ENCODE measurements around the gene STON2.

The STON2 gene

DNA sequence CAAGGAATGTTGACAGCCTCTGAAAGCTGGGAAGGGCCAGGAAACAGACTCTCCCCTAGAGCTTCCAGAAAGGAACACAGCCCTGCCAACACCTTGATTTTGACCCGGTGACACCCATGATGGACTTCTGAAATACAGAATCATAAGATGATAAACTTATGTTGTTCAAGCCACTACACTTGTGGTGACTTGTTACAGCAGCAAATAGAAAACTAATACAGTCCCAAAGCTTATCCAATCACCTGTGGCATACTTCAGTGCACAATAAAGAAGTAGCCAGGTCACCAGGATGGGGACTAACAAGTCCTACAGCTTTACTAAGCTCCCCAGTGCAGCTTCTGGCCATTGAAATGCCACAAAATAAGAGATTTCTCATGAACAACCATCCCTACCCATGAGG lies 5.4 kb downstream of the STON2 start:
- H3K4me3 ChIP-seq = no peak overlapping the region
- H3K9ac ChIP-seq = no peak overlapping the region
- no peak overlapping the region for H3K27ac ChIP-seq
- no peaks in the 10 kb centered on the region; a peak in 1 of 22 replicates for H4K20me1 ChIP-seq
- H3K4me2 ChIP-seq = no peak overlapping the region
- H3K27me3 ChIP-seq = peaks cover 0 to 82% (median 0%) of the 10 kb centered on the region in 11 experiments; a peak in 7 of 22 replicates
- peaks cover 0 to 15% (median 0%) of the 10 kb centered on the region in 11 experiments; a peak in 7 of 22 replicates for H3K9me3 ChIP-seq (replicated peaks in 1 of 11)
- peaks cover 0 to 5% (median 0%) of the 10 kb centered on the region in 11 experiments; a peak in 1 of 22 replicates for H3K36me3 ChIP-seq
- TF ChIP-seq Cebpa-rat (IDR thresholded peaks at IDR 0.05) = no peak
- H3K4me1 ChIP-seq = peaks cover 0 to 36% (median 0%) of the 10 kb centered on the region in 10 experiments; a peak in 6 of 20 replicates

DNA sequence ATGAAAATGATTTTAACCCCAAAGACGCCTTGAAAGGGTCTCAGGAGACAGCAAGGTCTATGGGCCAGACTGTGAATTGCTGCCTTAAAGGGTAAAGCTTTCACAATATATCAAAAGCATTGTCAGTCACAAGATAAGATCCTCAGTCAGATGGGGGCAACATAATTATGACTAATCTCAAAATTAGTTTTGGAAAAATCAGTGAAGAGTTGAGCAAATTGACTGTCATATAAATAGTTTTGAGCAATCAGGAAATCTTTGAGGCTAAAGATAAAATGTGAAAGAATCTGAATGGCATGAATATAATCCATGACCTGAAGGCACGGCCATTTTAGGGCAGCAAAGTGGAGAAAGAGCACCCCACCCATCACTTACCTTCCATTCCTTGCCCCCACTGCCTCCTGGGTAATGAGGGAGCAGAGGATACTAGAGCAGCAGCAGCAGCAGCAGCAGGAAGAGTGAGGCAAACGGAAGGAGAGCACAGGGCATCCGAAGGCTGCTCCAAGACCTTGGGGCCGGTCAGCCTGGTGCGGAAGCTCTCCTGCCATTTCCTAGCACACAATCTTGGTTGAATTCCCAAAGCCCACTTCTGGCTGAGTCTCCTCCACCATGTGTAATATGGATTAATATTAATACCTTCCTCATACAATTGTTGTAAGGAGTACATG lies 7.0 kb downstream of the STON2 start:
- H3K4me1 ChIP-seq = peaks cover 0 to 36% (median 0%) of the 10 kb centered on the region in 10 experiments; a peak in 6 of 20 replicates
- H3K36me3 ChIP-seq = peaks cover 0 to 5% (median 0%) of the 10 kb centered on the region in 11 experiments; a peak in 1 of 22 replicates
- H3K4me3 ChIP-seq = no peak overlapping the region
- no peak for TF ChIP-seq Cebpa-rat (IDR thresholded peaks at IDR 0.05)
- peaks cover 0 to 15% (median 0%) of the 10 kb centered on the region in 11 experiments; a peak in 7 of 22 replicates for H3K9me3 ChIP-seq (replicated peaks in 1 of 11)
- peaks cover 0 to 76% (median 0%) of the 10 kb centered on the region in 11 experiments; a peak in 7 of 22 replicates for H3K27me3 ChIP-seq
- H3K27ac ChIP-seq = no peak overlapping the region
- H4K20me1 ChIP-seq = no peaks in the 10 kb centered on the region
- H3K9ac ChIP-seq = no peak overlapping the region
- H3K4me2 ChIP-seq = no peak overlapping the region

DNA sequence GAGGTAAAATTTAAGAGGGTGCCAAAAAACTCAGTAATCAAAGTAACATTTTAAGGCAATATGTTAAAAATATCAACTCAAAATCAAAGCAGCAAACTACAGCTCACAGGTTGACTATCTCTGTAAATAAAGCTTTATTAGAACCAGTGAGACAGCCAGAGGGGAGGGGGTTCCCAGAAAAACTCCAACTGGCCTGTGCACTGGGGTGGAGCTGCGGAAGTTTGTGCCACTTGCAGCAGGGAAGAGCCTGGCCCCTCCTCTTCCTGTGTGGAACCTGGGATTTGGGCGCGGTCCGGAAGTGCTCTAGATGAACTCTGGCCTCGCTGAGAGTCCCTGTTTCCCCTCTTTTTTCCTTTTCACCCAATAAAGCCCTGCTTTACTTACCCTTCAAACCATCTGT lies 8.1 kb downstream of the STON2 start:
- Histone ChIP-seq H3K4me1 (peaks cover 0 to 36% (median 0%) of the 10 kb centered on the region in 10 experiments; a peak in 6 of 20 replicates), H3K27me3 (peaks cover 0 to 70% (median 0%) of the 10 kb centered on the region in 11 experiments; a peak in 5 of 22 replicates), H3K9ac (no peak overlapping the region), H4K20me1 (no peaks in the 10 kb centered on the region), H3K9me3 (replicated peaks in 1 of 11) (peaks cover 0 to 15% (median 0%) of the 10 kb centered on the region in 11 experiments; a peak in 7 of 22 replicates), H3K4me2 (no peak overlapping the region), H3K4me3 (no peak overlapping the region), H3K36me3 (peaks cover 0 to 5% (median 0%) of the 10 kb centered on the region in 11 experiments; a peak in 1 of 22 replicates), H3K27ac (no peak overlapping the region)
- no peak for TF ChIP-seq Cebpa-rat (IDR thresholded peaks at IDR 0.05)

DNA sequence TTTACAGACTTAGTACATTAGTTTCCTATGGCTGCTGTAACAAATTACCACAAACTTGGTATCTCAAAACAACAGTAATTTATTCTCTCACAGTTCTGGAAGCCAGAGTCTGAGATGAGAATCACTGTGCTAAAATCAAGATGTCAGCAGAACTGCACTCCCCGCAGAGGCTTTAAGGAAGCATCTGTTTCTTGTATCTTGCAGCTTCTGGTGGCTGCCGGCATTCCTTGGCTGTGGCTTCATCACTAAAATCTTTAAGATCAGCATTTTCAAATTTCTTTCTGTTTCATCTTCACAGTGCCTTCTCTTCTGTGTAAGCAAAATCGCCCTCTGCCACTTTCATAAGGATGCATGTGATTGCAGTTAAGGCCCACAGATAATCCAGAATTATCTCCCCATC lies 9.4 kb downstream of the STON2 start:
- peaks cover 0 to 30% (median 0%) of the 10 kb centered on the region in 10 experiments; a peak in 6 of 20 replicates for H3K4me1 ChIP-seq
- peaks cover 0 to 5% (median 0%) of the 10 kb centered on the region in 11 experiments; a peak in 1 of 22 replicates for H3K36me3 ChIP-seq
- no peak overlapping the region for H3K9ac ChIP-seq
- peaks cover 0 to 66% (median 0%) of the 10 kb centered on the region in 11 experiments; a peak in 5 of 22 replicates for H3K27me3 ChIP-seq
- H3K27ac ChIP-seq = no peak overlapping the region
- H3K9me3 ChIP-seq (replicated peaks in 1 of 11) = peaks cover 0 to 15% (median 0%) of the 10 kb centered on the region in 11 experiments; a peak in 7 of 22 replicates
- TF ChIP-seq Cebpa-rat (IDR thresholded peaks at IDR 0.05) = no peak
- no peaks in the 10 kb centered on the region for H4K20me1 ChIP-seq
- H3K4me3 ChIP-seq = no peak overlapping the region
- peak overlapping the region in 3 of 11 experiments; percentile 28 to 69 (median 49); a peak in 5 of 22 replicates for H3K4me2 ChIP-seq

DNA sequence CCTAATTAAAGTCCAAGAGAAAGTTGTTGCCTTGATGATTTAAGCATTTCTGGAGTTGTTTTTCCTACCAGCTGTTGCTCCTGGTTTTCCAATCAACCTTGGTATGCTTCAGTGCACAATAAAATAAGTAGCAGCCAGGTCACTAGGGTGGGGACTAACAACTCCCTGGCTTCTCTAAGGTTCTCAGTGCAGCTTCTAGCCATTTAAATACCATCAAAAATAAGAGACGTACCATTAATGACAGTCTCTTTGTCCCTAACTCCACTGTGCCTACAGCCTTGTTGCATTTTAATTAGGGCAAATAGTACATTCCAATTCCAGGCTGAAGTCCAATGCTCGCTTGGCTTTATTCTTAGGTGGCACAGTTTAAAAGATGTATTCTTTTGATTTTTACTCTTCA lies 11.8 kb downstream of the STON2 start:
- H3K9ac ChIP-seq = no peak overlapping the region
- H3K36me3 ChIP-seq = no peaks in the 10 kb centered on the region
- H3K4me1 ChIP-seq = peaks cover 0 to 30% (median 0%) of the 10 kb centered on the region in 10 experiments; a peak in 6 of 20 replicates
- no peak for TF ChIP-seq Cebpa-rat (IDR thresholded peaks at IDR 0.05)
- peaks cover 0 to 6% (median 0%) of the 10 kb centered on the region in 11 experiments; a peak in 2 of 22 replicates for H3K9me3 ChIP-seq (replicated peaks in 1 of 11)
- H4K20me1 ChIP-seq = no peaks in the 10 kb centered on the region
- H3K27ac ChIP-seq = no peak overlapping the region
- H3K4me3 ChIP-seq = no peak overlapping the region
- no peak overlapping the region for H3K4me2 ChIP-seq
- peaks cover 0 to 59% (median 0%) of the 10 kb centered on the region in 11 experiments; a peak in 5 of 22 replicates for H3K27me3 ChIP-seq

DNA sequence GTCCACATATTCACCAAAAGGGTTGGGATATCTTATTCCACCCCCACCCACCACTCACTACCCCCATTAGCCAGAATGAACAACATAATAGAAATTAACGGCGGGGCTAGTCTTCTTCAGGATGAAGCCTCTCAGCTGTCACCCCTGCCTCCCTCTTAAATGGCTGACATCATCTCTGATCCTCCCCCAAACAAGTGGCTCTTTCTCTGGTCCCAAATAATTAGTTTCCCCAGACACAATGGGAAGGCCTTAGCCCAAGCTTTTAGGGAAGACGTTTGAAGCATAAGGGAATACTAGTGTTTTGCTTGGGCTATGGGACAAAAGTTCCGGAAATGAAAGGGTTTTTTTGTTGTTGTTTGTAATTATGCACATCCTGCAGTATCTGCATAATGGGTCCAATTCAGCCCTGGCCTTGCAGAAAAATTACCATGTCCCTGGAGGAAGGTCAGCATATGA lies 13.8 kb downstream of the STON2 start:
- TF ChIP-seq Cebpa-rat (IDR thresholded peaks at IDR 0.05) = no peak
- Histone ChIP-seq H4K20me1 (no peaks in the 10 kb centered on the region), H3K4me1 (peaks cover 0 to 26% (median 0%) of the 10 kb centered on the region in 10 experiments; a peak in 6 of 20 replicates), H3K4me2 (no peak overlapping the region), H3K9me3 (replicated peaks in 1 of 11) (peaks cover 0 to 6% (median 0%) of the 10 kb centered on the region in 11 experiments; a peak in 2 of 22 replicates), H3K9ac (no peak overlapping the region), H3K27me3 (peaks cover 0 to 53% (median 0%) of the 10 kb centered on the region in 11 experiments; a peak in 4 of 22 replicates), H3K27ac (no peak overlapping the region), H3K36me3 (no peaks in the 10 kb centered on the region), H3K4me3 (no peak overlapping the region)

DNA sequence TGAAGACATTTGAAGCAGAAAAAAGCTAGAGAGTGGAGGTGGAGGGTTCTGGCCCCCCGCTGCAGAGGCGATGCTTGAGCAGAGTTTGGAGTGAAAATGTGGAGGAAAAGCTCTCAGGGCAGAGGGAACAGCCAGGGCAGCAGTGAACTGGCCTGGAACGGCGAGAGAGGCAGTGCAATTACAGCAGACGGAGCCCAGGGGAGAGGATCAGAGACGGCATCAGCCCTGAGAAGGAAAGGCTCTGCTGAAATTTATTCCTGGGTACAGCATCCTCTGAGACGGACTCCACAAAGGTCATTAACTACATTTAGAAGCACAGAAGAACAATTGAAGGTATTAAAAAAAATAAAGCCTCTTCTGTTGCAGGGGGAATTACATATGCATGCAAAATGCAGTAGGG lies 14.2 kb downstream of the STON2 start:
- no peak overlapping the region for H3K27ac ChIP-seq
- no peak overlapping the region for H3K4me3 ChIP-seq
- H3K4me1 ChIP-seq = peaks cover 0 to 23% (median 0%) of the 10 kb centered on the region in 10 experiments; a peak in 6 of 20 replicates
- no peak overlapping the region for H3K9ac ChIP-seq
- no peak for TF ChIP-seq Cebpa-rat (IDR thresholded peaks at IDR 0.05)
- H3K27me3 ChIP-seq = peaks cover 0 to 51% (median 0%) of the 10 kb centered on the region in 11 experiments; a peak in 4 of 22 replicates
- H4K20me1 ChIP-seq = no peaks in the 10 kb centered on the region
- H3K36me3 ChIP-seq = no peaks in the 10 kb centered on the region
- peaks cover 0 to 2% (median 0%) of the 10 kb centered on the region in 11 experiments; a peak in 2 of 22 replicates for H3K9me3 ChIP-seq (replicated peaks in 1 of 11)
- H3K4me2 ChIP-seq = no peak overlapping the region

DNA sequence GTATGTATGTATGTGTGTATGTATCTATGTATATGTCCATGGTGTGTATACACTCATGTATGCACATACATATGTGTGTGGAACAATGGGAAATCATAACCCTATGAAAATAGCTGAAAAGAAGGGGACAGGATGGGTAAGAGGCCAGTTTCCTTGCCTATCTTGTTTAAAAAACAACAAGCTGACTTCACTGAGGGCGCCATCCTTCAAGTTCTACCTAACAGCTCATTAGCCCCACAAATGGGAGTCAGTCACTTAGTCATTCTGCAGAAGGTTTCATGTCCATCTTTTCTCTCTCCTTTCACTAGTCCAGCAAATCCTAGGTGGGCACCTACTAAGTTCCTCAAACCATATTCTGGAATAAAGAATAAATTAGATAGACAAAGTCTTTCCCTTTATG lies 14.7 kb downstream of the STON2 start:
- Histone ChIP-seq H3K36me3 (no peaks in the 10 kb centered on the region), H3K4me3 (no peak overlapping the region), H4K20me1 (no peaks in the 10 kb centered on the region), H3K27ac (no peak overlapping the region), H3K27me3 (peaks cover 0 to 51% (median 0%) of the 10 kb centered on the region in 11 experiments; a peak in 4 of 22 replicates), H3K9me3 (replicated peaks in 1 of 11) (peaks cover 0 to 3% (median 2%) of the 10 kb centered on the region in 11 experiments; a peak in 10 of 22 replicates), H3K9ac (no peak overlapping the region), H3K4me2 (no peak overlapping the region), H3K4me1 (peaks cover 0 to 20% (median 0%) of the 10 kb centered on the region in 10 experiments; a peak in 6 of 20 replicates)
- TF ChIP-seq Cebpa-rat (IDR thresholded peaks at IDR 0.05) = no peak

DNA sequence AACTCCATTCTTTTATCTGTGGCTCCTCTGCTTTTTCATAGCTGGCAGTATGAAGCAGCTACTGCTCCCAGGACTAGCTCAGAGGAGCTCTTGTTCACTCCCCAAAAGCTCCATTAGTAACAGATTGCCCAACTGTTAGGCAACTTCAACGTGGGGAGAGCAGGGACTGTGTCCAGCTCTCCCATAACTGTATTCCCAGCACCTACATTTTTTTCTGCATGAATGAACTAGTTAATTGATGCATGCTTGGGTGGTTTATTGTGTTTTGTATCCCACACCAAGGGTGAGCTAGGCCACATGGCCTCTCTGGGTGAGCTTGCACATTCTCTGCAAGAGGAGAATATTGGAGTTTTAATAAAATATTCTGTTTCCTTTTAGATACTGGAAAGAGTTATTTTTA lies 15.2 kb downstream of the STON2 start:
- Histone ChIP-seq H4K20me1 (no peaks in the 10 kb centered on the region), H3K4me1 (peaks cover 0 to 15% (median 0%) of the 10 kb centered on the region in 10 experiments; a peak in 5 of 20 replicates), H3K4me2 (no peak overlapping the region)

More for the DNA sequence above, 15.2 kb downstream of the STON2 start:
- H3K27me3 ChIP-seq = peaks cover 0 to 51% (median 0%) of the 10 kb centered on the region in 11 experiments; a peak in 4 of 22 replicates
- no peaks in the 10 kb centered on the region for H3K36me3 ChIP-seq
- no peak overlapping the region for H3K27ac ChIP-seq
- H3K9me3 ChIP-seq (replicated peaks in 1 of 11) = peaks cover 0 to 8% (median 7%) of the 10 kb centered on the region in 11 experiments; a peak in 12 of 22 replicates
- H3K4me3 ChIP-seq = no peak overlapping the region
- no peak for TF ChIP-seq Cebpa-rat (IDR thresholded peaks at IDR 0.05)
- no peak overlapping the region for H3K9ac ChIP-seq

Data from BLaER1 treated with 17β-estradiol and CSF1 and Interleukin-3, amounts not matched to agents 10 nM and 100 nM (cell line).